ENCODE data around the gene RAN.
"Not testable (repeated sequence)": the region's sequence is repeated elsewhere in the genome, so short reads cannot be mapped to it uniquely, and the experiment has no call there.

Gene RAN

GRCh38 chr12:130871286-130872178, at the start of gene RAN:
Gene RAN, plus strand, starts transcription at chr12:130872066. Its CDS starts 528 bp downstream, at chr12:130872594.
- peak; percentile 100 for DNase-seq (ENCODE audit: low spot score)

- DNase-seq (ENCODE audit: low spot score) = no peak
These were observed 46.1 kb upstream of the RAN start for GRCh38 chr12:130825771-130826150.

GRCh38 chr12:130826151-130826801, 45.6 kb upstream of the RAN start:
- peak; percentile 83 for DNase-seq (ENCODE audit: low spot score)

- no peak for DNase-seq (ENCODE audit: low spot score)
These were observed 44.4 kb upstream of the RAN start for GRCh38 chr12:130827432-130827831.

GRCh38 chr12:130828895-130829294, 43.0 kb upstream of the RAN start:
- DNase-seq (ENCODE audit: low spot score) = no peak

GRCh38 chr12:130829391-130830245, 42.2 kb upstream of the RAN start:
- no peak for DNase-seq (ENCODE audit: low spot score)

GRCh38 chr12:130830246-130830551, 41.7 kb upstream of the RAN start:
- no peak for DNase-seq (ENCODE audit: low spot score)

- no peak for DNase-seq (ENCODE audit: low spot score)
These were observed 40.6 kb upstream of the RAN start for GRCh38 chr12:130831246-130831645.

- DNase-seq (ENCODE audit: low spot score) = no peak
These were observed 39.9 kb upstream of the RAN start for GRCh38 chr12:130831876-130832405.

- peak; percentile 59 for DNase-seq (ENCODE audit: low spot score)
These were observed 39.2 kb upstream of the RAN start for GRCh38 chr12:130832561-130833209.

GRCh38 chr12:130835011-130835410, 36.9 kb upstream of the RAN start:
- DNase-seq (ENCODE audit: low spot score) = no peak

GRCh38 chr12:130835436-130835835, 36.4 kb upstream of the RAN start:
- DNase-seq (ENCODE audit: low spot score) = no peak

- DNase-seq (ENCODE audit: low spot score) = peak; percentile 46
These were observed 33.4 kb upstream of the RAN start for GRCh38 chr12:130838284-130838950.

- DNase-seq (ENCODE audit: low spot score) = peak; percentile 98
These were observed 32.7 kb upstream of the RAN start, which contains the start of gene STX2 for GRCh38 chr12:130838951-130839769. Gene STX2, minus strand, starts transcription at chr12:130839250. Its CDS starts 151 bp downstream, at chr12:130839099.

GRCh38 chr12:130839770-130840404, 32.0 kb upstream of the RAN start:
- DNase-seq (ENCODE audit: low spot score) = no peak

- DNase-seq (ENCODE audit: low spot score) = peak; percentile 64
These were observed 25.5 kb upstream of the RAN start for GRCh38 chr12:130846369-130846768.

GRCh38 chr12:130847112-130847511, 24.8 kb upstream of the RAN start:
- peak; percentile 41 for DNase-seq (ENCODE audit: low spot score)

- not testable (repeated sequence) for DNase-seq (ENCODE audit: low spot score)
These were observed 23.8 kb upstream of the RAN start for GRCh38 chr12:130848105-130848504.

- not testable (repeated sequence) for DNase-seq (ENCODE audit: low spot score)
These were observed 23.0 kb upstream of the RAN start for GRCh38 chr12:130848785-130849305.

All from GM03348 (cell line).